ENCODE data around the gene MOB2. TPM values are rescaled to one million over a fixed set of nuclear protein-coding genes. Genes with fewer than 3 reads are reported as not detected.

Gene MOB2
- total and polyA plus RNA-seq, 2 donors from 2014 or later = 50.7 to 51.7 TPM

GRCh38 chr11:1523077-1523476 is 36.5 kb upstream of the MOB2 start:
- no peak for FAIRE-seq

GRCh38 chr11:1522081-1522424 is 35.5 kb upstream of the MOB2 start:
- no peak for DNase-seq
- Histone ChIP-seq H3K9me3 (ENCODE audit: control insufficient read depth in 2 of 3, insufficient read depth in 1 of 3, low read length in 3 of 3) (no peaks in the 10 kb centered on the region), H3K27ac (ENCODE audit: low read depth in 2 of 2, low read length in 2 of 2) (no peak overlapping the region), H3K4me3 (ENCODE audit: low read length in 3 of 3) (no peak overlapping the region), H3K9ac (ENCODE audit: low read length in 3 of 3) (no peak overlapping the region), H3K36me3 (ENCODE audit: control insufficient read depth in 2 of 3, insufficient read depth in 3 of 3, low read length in 3 of 3) (no peaks in the 10 kb centered on the region), H3K4me1 (ENCODE audit: control insufficient read depth in 2 of 3, insufficient read depth in 2 of 3, low read depth in 1 of 3, low read length in 3 of 3) (peaks cover 0 to 4% (median 0%) of the 10 kb centered on the region in 3 donors), H3K27me3 (ENCODE audit: control insufficient read depth, insufficient read depth, low read length) (no peaks in the 10 kb centered on the region)
- no peak for TF ChIP-seq CTCF (IDR thresholded peaks at IDR 0.05; ENCODE audit: borderline replicate concordance, extremely low read depth, insufficient read depth)
- intact Hi-C loops (cut with DNase I) = no loop called here
- no peak for FAIRE-seq

More at GRCh38 chr11:1523077-1523476, 36.5 kb upstream of the MOB2 start:
- Histone ChIP-seq H3K36me3 (ENCODE audit: control insufficient read depth in 2 of 3, insufficient read depth in 3 of 3, low read length in 3 of 3) (no peaks in the 10 kb centered on the region), H3K27ac (ENCODE audit: low read depth in 2 of 2, low read length in 2 of 2) (no peak overlapping the region), H3K9me3 (ENCODE audit: control insufficient read depth in 2 of 3, insufficient read depth in 1 of 3, low read length in 3 of 3) (no peaks in the 10 kb centered on the region), H3K9ac (ENCODE audit: low read length in 3 of 3) (no peak overlapping the region), H3K27me3 (ENCODE audit: control insufficient read depth, insufficient read depth, low read length) (no peaks in the 10 kb centered on the region), H3K4me3 (ENCODE audit: low read length in 3 of 3) (no peak overlapping the region), H3K4me1 (ENCODE audit: control insufficient read depth in 2 of 3, insufficient read depth in 2 of 3, low read depth in 1 of 3, low read length in 3 of 3) (peaks cover 0 to 4% (median 0%) of the 10 kb centered on the region in 3 donors)
- TF ChIP-seq CTCF (IDR thresholded peaks at IDR 0.05; ENCODE audit: borderline replicate concordance, extremely low read depth, insufficient read depth) = no peak
- no peak for DNase-seq
- intact Hi-C loops (cut with DNase I) = no loop called here

- no peak overlapping the region for H3K27ac ChIP-seq (ENCODE audit: low read depth in 2 of 2, low read length in 2 of 2)
- no peak for DNase-seq
- H3K4me3 ChIP-seq (ENCODE audit: low read length in 3 of 3) = no peak overlapping the region
- H3K36me3 ChIP-seq (ENCODE audit: control insufficient read depth in 2 of 3, insufficient read depth in 3 of 3, low read length in 3 of 3) = no peaks in the 10 kb centered on the region
- H3K27me3 ChIP-seq (ENCODE audit: control insufficient read depth, insufficient read depth, low read length) = no peaks in the 10 kb centered on the region
- no peaks in the 10 kb centered on the region for H3K9me3 ChIP-seq (ENCODE audit: control insufficient read depth in 2 of 3, insufficient read depth in 1 of 3, low read length in 3 of 3)
- intact Hi-C loops (cut with DNase I) = no loop called here
- TF ChIP-seq CTCF (IDR thresholded peaks at IDR 0.05; ENCODE audit: borderline replicate concordance, extremely low read depth, insufficient read depth) = no peak
- no peak overlapping the region for H3K9ac ChIP-seq (ENCODE audit: low read length in 3 of 3)
- FAIRE-seq = no peak
- peaks cover 0 to 4% (median 0%) of the 10 kb centered on the region in 3 donors for H3K4me1 ChIP-seq (ENCODE audit: control insufficient read depth in 2 of 3, insufficient read depth in 2 of 3, low read depth in 1 of 3, low read length in 3 of 3)
Measured at GRCh38 chr11:1521382-1522080, 35.0 kb upstream of the MOB2 start.

Measured in kidney (tissue), 14 donors.